ENCODE results near the gene PTPRU.
A peak's percentile ranks its signal among the peaks of the same experiment; 100 is the strongest.

DNA sequence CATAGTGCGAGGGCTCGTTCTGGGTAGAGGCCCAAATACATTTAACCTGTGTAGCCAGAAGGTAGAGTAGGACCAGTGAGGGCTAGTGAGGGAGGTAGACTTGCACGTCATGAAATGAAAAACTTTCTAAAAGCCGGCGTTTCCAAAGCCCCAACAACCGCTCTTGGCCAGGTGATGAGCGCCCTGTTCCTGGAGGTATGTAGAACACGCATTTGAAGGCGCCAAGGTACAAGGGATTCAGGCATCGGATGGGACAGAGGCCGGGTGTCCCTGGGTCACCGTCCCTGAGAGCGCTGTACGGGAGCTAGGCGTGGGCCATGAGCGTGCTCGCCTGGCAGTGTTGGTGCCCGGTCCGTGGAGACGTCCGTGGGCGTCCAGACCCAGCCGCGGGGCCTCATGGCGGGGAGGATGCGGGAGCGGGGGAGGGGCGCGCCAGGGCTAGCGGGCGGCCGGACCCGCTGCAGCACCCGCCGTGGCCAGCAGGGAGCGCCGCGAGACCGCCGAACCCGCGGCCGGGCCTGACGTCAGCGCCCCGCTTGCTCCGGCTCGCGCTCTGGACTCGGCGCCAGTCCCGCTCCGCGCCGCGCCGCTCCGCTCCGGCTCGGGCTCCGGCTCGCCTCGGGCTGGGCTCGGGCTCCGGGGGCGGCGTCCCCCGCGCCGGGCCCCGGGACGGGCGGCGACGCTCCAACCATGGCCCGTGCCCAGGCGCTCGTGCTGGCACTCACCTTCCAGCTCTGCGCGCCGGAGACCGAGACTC, at the start of gene PTPRU:
- TF ChIP-seq CTCF (conservative IDR thresholded peaks at IDR 0.05; ENCODE audit: low read depth, low read length), result peak; percentile 49
- TF ChIP-seq EZH2 (IDR thresholded peaks at IDR 0.05; ENCODE audit: borderline replicate concordance, low read depth, low read length, poor library complexity, severe bottlenecking), result no peak

All from A673 (cell line).